Measurements from ENCODE around the gene SHH. TPM values are rescaled to one million over a fixed set of nuclear protein-coding genes. Genes with fewer than 3 reads are reported as not detected.
A peak's percentile ranks its signal among the peaks of the same experiment; 100 is the strongest.

SHH gene
- total and polyA plus RNA-seq, 11 donors = not detected

GRCh38 chr7:155761162-155761561 lies 51.1 kb downstream of the SHH start:
- Histone ChIP-seq H3K27ac (peak overlapping the region in 1 of 12 donors; percentile 85), H3K36me3 (peaks cover 0 to 42% (median 25%) of the 10 kb centered on the region in 9 donors), H3K4me3 (no peak overlapping the region), H3K9me3 (peaks cover 0 to 5% (median 0%) of the 10 kb centered on the region in 12 donors), H3K4me1 (peaks cover 4 to 68% (median 22%) of the 10 kb centered on the region in 12 donors), H3K27me3 (no peaks in the 10 kb centered on the region)
- 93 to 96% (median 95%) methylated on average over 5 of the region's 5 CpGs for WGBS, 4 donors
- DNase-seq (no peak), ATAC-seq (no peak)
- intact Hi-C loops (cut with DNase I) = loop anchor here in 2 of 10 donors (5.0 to 10.0 kb wide), 2 partner anchors 114 to 846 kb away; no protein-coding TSS in a partner anchor
- TF ChIP-seq CTCF (IDR thresholded peaks at IDR 0.05) = no peak

- intact Hi-C loops (cut with DNase I) = loop anchor here in 2 of 10 donors (5.0 to 10.0 kb wide), 2 partner anchors 113 to 845 kb away; no protein-coding TSS in a partner anchor
These were observed 52.4 kb downstream of the SHH start for GRCh38 chr7:155759740-155760430.

GRCh38 chr7:155758348-155758747 lies 53.9 kb downstream of the SHH start:
- H3K9me3 ChIP-seq = peaks cover 0 to 5% (median 0%) of the 10 kb centered on the region in 12 donors
- H3K4me1 ChIP-seq = peaks cover 0 to 73% (median 33%) of the 10 kb centered on the region in 12 donors
- no peaks in the 10 kb centered on the region for H3K27me3 ChIP-seq
- no peak overlapping the region for H3K27ac ChIP-seq
- no peak overlapping the region for H3K4me3 ChIP-seq
- H3K36me3 ChIP-seq = peaks cover 0 to 15% (median 3%) of the 10 kb centered on the region in 9 donors
- TF ChIP-seq CTCF (IDR thresholded peaks at IDR 0.05) (no peak), POLR2A (IDR thresholded peaks at IDR 0.05) (no peak)
- ATAC-seq = no peak
- intact Hi-C loops (cut with DNase I) = no loop called here
- 80 to 88% (median 88%) methylated on average over 8 to 10 of the region's 10 CpGs for WGBS, 4 donors
- no peak for DNase-seq

More at GRCh38 chr7:155759740-155760430, 52.4 kb downstream of the SHH start:
- ATAC-seq = peak in 3 of 4 donors; percentile 44 to 54 (median 48)
- no peak for TF ChIP-seq POLR2A (IDR thresholded peaks at IDR 0.05)
- no peak for TF ChIP-seq CTCF (IDR thresholded peaks at IDR 0.05)
- peaks cover 0 to 5% (median 0%) of the 10 kb centered on the region in 12 donors for H3K9me3 ChIP-seq
- 64 to 78% (median 73%) methylated on average over 9 of the region's 9 CpGs for WGBS, 4 donors
- peaks cover 0 to 30% (median 12%) of the 10 kb centered on the region in 9 donors for H3K36me3 ChIP-seq
- H3K27ac ChIP-seq = no peak overlapping the region
- no peak overlapping the region for H3K4me3 ChIP-seq
- peaks cover 4 to 75% (median 29%) of the 10 kb centered on the region in 12 donors for H3K4me1 ChIP-seq
- no peak for DNase-seq
- no peaks in the 10 kb centered on the region for H3K27me3 ChIP-seq

GRCh38 chr7:155756322-155756721 lies 55.9 kb downstream of the SHH start:
- Histone ChIP-seq H3K4me1 (peaks cover 0 to 73% (median 41%) of the 10 kb centered on the region in 12 donors), H3K4me3 (no peak overlapping the region), H3K9me3 (peaks cover 0 to 5% (median 0%) of the 10 kb centered on the region in 12 donors), H3K27me3 (no peaks in the 10 kb centered on the region), H3K36me3 (peaks cover 0 to 15% (median 3%) of the 10 kb centered on the region in 9 donors), H3K27ac (peak overlapping the region in 1 of 12 donors; percentile 7)
- TF ChIP-seq POLR2A (IDR thresholded peaks at IDR 0.05) (no peak), CTCF (IDR thresholded peaks at IDR 0.05) (no peak)
- WGBS, 4 donors = 93 to 95% (median 93%) methylated on average over 9 of the region's 9 CpGs
- intact Hi-C loops (cut with DNase I) = no loop called here
- no peak for DNase-seq
- ATAC-seq = no peak
